OCI-LY7 (cell line): Measurements from ENCODE around the gene GLRA3.

ENCODE experiments used
- EZH2phosphoT487 ChIP-seq: fragments of 200-600 bp; sonication (generic); IDR thresholded peaks from 2 replicates; pipeline ENCODE4 v1.6.1; 2018; ENCODE audit warnings: low read depth, borderline replicate concordance, mild to moderate bottlenecking, mixed run types, antibody characterized with exemption, low read length, moderate library complexity, mixed read lengths
- TF ChIP-seq, protein P1 (sequence below): fragments of 200-600 bp; sonication (generic); conservative IDR thresholded peaks from 2 replicates; pipeline ENCODE4 v1.5.1; 2014; ENCODE audit warnings: mild to moderate bottlenecking, antibody characterized with exemption, low read length, moderate library complexity, mixed read lengths

DNA sequence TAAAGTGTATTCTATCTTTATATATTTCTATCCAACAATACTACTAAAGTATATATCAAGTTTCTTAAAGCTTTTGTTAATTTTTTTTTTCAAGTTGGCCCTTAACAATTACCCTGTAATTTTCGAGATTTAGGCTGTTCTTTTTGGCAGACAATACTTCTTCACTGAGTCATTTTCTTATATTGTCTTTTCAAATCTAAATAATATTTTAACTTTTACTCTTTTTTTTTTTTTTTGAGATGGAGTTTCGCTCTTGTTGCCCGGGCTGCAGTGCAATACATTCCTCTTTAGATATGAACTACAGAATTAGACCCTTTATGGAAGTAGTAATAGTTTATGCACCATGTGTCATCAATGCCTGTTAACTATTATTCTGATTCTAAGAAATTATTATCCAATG is 120.7 kb downstream of the GLRA3 start:
- TF ChIP-seq, protein P1, sequence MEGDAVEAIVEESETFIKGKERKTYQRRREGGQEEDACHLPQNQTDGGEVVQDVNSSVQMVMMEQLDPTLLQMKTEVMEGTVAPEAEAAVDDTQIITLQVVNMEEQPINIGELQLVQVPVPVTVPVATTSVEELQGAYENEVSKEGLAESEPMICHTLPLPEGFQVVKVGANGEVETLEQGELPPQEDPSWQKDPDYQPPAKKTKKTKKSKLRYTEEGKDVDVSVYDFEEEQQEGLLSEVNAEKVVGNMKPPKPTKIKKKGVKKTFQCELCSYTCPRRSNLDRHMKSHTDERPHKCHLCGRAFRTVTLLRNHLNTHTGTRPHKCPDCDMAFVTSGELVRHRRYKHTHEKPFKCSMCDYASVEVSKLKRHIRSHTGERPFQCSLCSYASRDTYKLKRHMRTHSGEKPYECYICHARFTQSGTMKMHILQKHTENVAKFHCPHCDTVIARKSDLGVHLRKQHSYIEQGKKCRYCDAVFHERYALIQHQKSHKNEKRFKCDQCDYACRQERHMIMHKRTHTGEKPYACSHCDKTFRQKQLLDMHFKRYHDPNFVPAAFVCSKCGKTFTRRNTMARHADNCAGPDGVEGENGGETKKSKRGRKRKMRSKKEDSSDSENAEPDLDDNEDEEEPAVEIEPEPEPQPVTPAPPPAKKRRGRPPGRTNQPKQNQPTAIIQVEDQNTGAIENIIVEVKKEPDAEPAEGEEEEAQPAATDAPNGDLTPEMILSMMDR: no peak
- TF ChIP-seq EZH2phosphoT487: no peak
